Trophoblast cell (in vitro differentiated cells and primary cell): ENCODE results near the gene BPIFA1.

Experiments
- DNase-seq, 2 donors: peaks; one replicate each; pipeline ENCODE4 v3.0.0-alpha.2; 2016
- H2AFZ ChIP-seq: 2 replicates; pipeline ENCODE4 v1.6.1; 2013; ENCODE audit warnings: low read length, moderate library complexity, mild to moderate bottlenecking; ENCODE audit not compliant: insufficient read depth, poor library complexity
- H2AK5ac ChIP-seq: 2 replicates; pipeline ENCODE4 v1.6.1; 2013; ENCODE audit warnings: mild to moderate bottlenecking, low read length
- H2BK120ac ChIP-seq: 2 replicates; pipeline ENCODE4 v1.6.1; 2013; ENCODE audit warnings: low read length, mild to moderate bottlenecking, moderate library complexity; ENCODE audit not compliant: insufficient read depth, poor library complexity
- H2BK12ac ChIP-seq: 2 replicates; pipeline ENCODE4 v1.6.1; 2013; ENCODE audit warnings: mild to moderate bottlenecking, low read length, moderate library complexity
- H2BK5ac ChIP-seq: 2 replicates; pipeline ENCODE4 v1.6.1; 2013; ENCODE audit warnings: low read length, low read depth, moderate library complexity, mild to moderate bottlenecking; ENCODE audit not compliant: poor library complexity
- H3K14ac ChIP-seq: 2 replicates; pipeline ENCODE4 v1.6.1; 2013; ENCODE audit warnings: mild to moderate bottlenecking, low read length
- H3K18ac ChIP-seq: 2 replicates; pipeline ENCODE4 v1.6.1; 2013; ENCODE audit warnings: mild to moderate bottlenecking, low read length
- H3K23ac ChIP-seq: 2 replicates; pipeline ENCODE4 v1.6.1; 2013; ENCODE audit warnings: low read length
- H3K27ac ChIP-seq: 2 replicates; pipeline ENCODE4 v1.5.1; 2013; ENCODE audit warnings: low read depth, mild to moderate bottlenecking, inconsistent platforms, low read length, moderate library complexity
- H3K27me3 ChIP-seq: 2 replicates; pipeline ENCODE4 v1.6.1; 2013; ENCODE audit warnings: inconsistent platforms, mild to moderate bottlenecking, low read length, moderate library complexity; ENCODE audit not compliant: insufficient read depth
- H3K36me3 ChIP-seq, 2 experiments: 1 replicate in 1 of 2; 2 replicates in 1 of 2; pipeline ENCODE4 v1.6.1; 2013; ENCODE audit warnings: low read length in 2 of 2, mild to moderate bottlenecking in 2 of 2, moderate library complexity in 1 of 2; ENCODE audit not compliant: insufficient read depth in 2 of 2, control insufficient read depth in 1 of 2
- H3K4ac ChIP-seq: 2 replicates; pipeline ENCODE4 v1.6.1; 2013; ENCODE audit warnings: low read depth, mild to moderate bottlenecking, low read length, moderate library complexity
- H3K4me1 ChIP-seq, 2 experiments: 1 replicate in 1 of 2; 2 replicates in 1 of 2; pipeline ENCODE4 v1.6.1; 2013; ENCODE audit warnings: low read length in 2 of 2, mild to moderate bottlenecking in 2 of 2, moderate library complexity in 1 of 2; ENCODE audit not compliant: insufficient read depth in 2 of 2, control insufficient read depth in 1 of 2
- H3K4me2 ChIP-seq: 2 replicates; pipeline ENCODE4 v1.6.1; 2013; ENCODE audit warnings: inconsistent platforms, mild to moderate bottlenecking, low read length, moderate library complexity
- H3K4me3 ChIP-seq: 2 replicates; pipeline ENCODE4 v1.5.1; 2013; ENCODE audit warnings: mild to moderate bottlenecking, low read depth, low read length, inconsistent platforms
- H3K79me1 ChIP-seq: one replicate; pipeline ENCODE4 v1.6.1; 2013; ENCODE audit warnings: low read length
- H3K79me2 ChIP-seq: 2 replicates; pipeline ENCODE4 v1.6.1; 2013; ENCODE audit warnings: low read length, mild to moderate bottlenecking; ENCODE audit not compliant: control insufficient read depth, insufficient read depth, poor library complexity
- H3K9ac ChIP-seq: 2 replicates; pipeline ENCODE4 v1.6.1; 2013; ENCODE audit warnings: mild to moderate bottlenecking, low read length
- H3K9me3 ChIP-seq: 2 replicates; pipeline ENCODE4 v1.6.1; 2013; ENCODE audit warnings: low read depth, mild to moderate bottlenecking, control low read depth, inconsistent platforms, low read length; ENCODE audit not compliant: insufficient read depth
- H4K12ac ChIP-seq: 2 replicates; pipeline ENCODE4 v1.6.1; 2013; ENCODE audit warnings: low read depth, mild to moderate bottlenecking, low read length, moderate library complexity
- H4K8ac ChIP-seq: 2 replicates; pipeline ENCODE4 v1.6.1; 2013; ENCODE audit warnings: low read depth, mild to moderate bottlenecking, low read length, moderate library complexity
- H4K91ac ChIP-seq: one replicate; pipeline ENCODE4 v1.6.1; 2013; ENCODE audit warnings: low read depth, mild to moderate bottlenecking, low read length, moderate library complexity
- WGBS: extraction: QIAGEN DNeasy Blood & Tissue Kit; methylation state at CpG from one replicate; pipeline ENCODE4 v1.1.7; 2013; ENCODE audit warnings: missing lambda C conversion rate; ENCODE audit not compliant: insufficient read length, insufficient coverage; ENCODE audit errors: extremely low coverage; 5-methylcytosine and 5-hydroxymethylcytosine counted together

BPIFA1 gene

DNA sequence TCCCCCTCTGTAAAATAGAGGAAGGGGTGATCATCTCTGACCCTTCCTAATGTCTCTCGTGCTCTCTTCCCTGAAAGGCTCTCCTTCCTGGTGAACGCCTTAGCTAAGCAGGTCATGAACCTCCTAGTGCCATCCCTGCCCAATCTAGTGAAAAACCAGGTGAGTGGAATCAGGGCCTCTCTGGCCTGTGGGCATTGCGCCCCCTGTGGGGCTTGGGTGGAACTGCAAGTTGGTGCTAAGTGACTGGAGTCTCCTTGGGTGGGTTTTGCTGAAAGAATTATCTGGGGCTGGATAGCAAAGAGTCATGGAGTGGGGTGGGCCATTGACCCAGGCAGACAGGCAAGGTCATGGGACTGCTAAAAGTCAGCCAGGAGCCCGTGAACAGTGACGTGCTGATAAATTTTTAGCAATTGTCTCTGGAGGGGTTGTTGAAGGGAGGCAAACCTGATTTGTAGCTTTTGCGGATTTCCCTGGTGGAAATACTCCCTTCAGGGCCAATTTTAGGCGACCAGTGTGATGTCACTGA, 56.1 kb downstream of the BPIFA1 start:
- Histone ChIP-seq H3K36me3 (no peaks in the 10 kb centered on the region), H2BK120ac (no peak overlapping the region), H3K4me3 (no peak overlapping the region), H3K23ac (no peak overlapping the region), H2BK5ac (no peak overlapping the region), H3K18ac (no peak overlapping the region), H3K9ac (no peak overlapping the region), H3K4me2 (no peak overlapping the region), H4K91ac (no peak overlapping the region), H3K27me3 (no peaks in the 10 kb centered on the region), H4K8ac (no peak overlapping the region), H2AK5ac (no peak overlapping the region), H3K79me1 (no peaks in the 10 kb centered on the region), H3K4me1 (no peaks in the 10 kb centered on the region), H3K9me3 (peaks cover 6% of the 10 kb centered on the region), H4K12ac (no peak overlapping the region), H2BK12ac (no peak overlapping the region), H3K14ac (no peak overlapping the region), H3K4ac (no peak overlapping the region), H2AFZ (no peak overlapping the region), H3K79me2 (no peaks in the 10 kb centered on the region), H3K27ac (no peak overlapping the region)
- peak; percentile 45 to 82 for DNase-seq
- no CpG with 5 or more reads among the region's 7 CpGs for WGBS
